Activated CD8-positive, alpha-beta T cell treated with anti-CD3 and anti-CD28 coated beads for 36 hours (primary cell): Measurements from ENCODE around the gene TM4SF20. TPM values are rescaled to one million over a fixed set of nuclear protein-coding genes. Genes with fewer than 3 reads are reported as not detected.
"Not testable (repeated sequence)": the region's sequence is repeated elsewhere in the genome, so short reads cannot be mapped to it uniquely, and the experiment has no call there.

ENCODE experiments used
- ATAC-seq: fragments of 200-7000 bp; cut with Tn5 transposase; one replicate; pipeline ENCODE4 v1.10.0; 2021; ENCODE audit warnings: mild to moderate bottlenecking, moderate library complexity
- CTCF ChIA-PET: fragments of 350-600 bp; sonication (Branson Sonifier 250); formaldehyde crosslinking; loops from one replicate; lab custom pipeline; 2021; ENCODE audit warnings: antibody characterized with exemption; lab: Charles Lee
- POLR2A ChIA-PET: fragments of 350-600 bp; sonication (Branson Sonifier 250); formaldehyde crosslinking; loops from one replicate; lab custom pipeline; 2021; ENCODE audit warnings: antibody characterized with exemption; lab: Charles Lee
- DNase-seq: peaks from one replicate; pipeline ENCODE4 v3.0.0-alpha.2; 2020
- H3K27ac Mint-ChIP-seq: one replicate; pipeline ENCODE4 v1.8.0; 2021; ENCODE audit warnings: mild to moderate bottlenecking, mixed read lengths
- H3K27me3 Mint-ChIP-seq: one replicate; pipeline ENCODE4 v1.8.0; 2021; ENCODE audit warnings: mixed read lengths
- H3K36me3 Mint-ChIP-seq: one replicate; pipeline ENCODE4 v1.8.0; 2021; ENCODE audit warnings: low read depth, mixed read lengths
- H3K4me1 Mint-ChIP-seq: one replicate; pipeline ENCODE4 v1.8.0; 2021; ENCODE audit warnings: low read depth, mixed read lengths
- H3K4me3 Mint-ChIP-seq: one replicate; pipeline ENCODE4 v1.8.0; 2021; ENCODE audit warnings: mild to moderate bottlenecking, moderate library complexity, mixed read lengths
- H3K9me3 Mint-ChIP-seq: one replicate; pipeline ENCODE4 v1.8.0; 2021; ENCODE audit warnings: mixed read lengths
- CTCF ChIP-seq: fragments of 200-600 bp; IDR thresholded peaks from one replicate; pipeline ENCODE4 v1.8.0; 2022; ENCODE audit warnings: antibody characterized with exemption, mild to moderate bottlenecking
- intact Hi-C: fragments of 100-400 bp; cut with micrococcal nuclease; formaldehyde crosslinking; loops from one replicate; pipeline ENCODE4 v1.10.0; 2022
- total RNA-seq, 2 experiments: library from RNA; stranded (reverse); gene quantifications; one replicate each; pipeline ENCODE4 v1.2.3, GENCODE V29; 2021

TM4SF20 gene
- total RNA-seq, 2 experiments from 2014 or later, result not detected

GRCh38 chr2:227365833-227366232 lies 13.3 kb downstream of the TM4SF20 start:
- Mint-ChIP-seq H3K27ac (no peak overlapping the region), H3K36me3 (no peaks in the 10 kb centered on the region), H3K9me3 (no peaks in the 10 kb centered on the region), H3K4me1 (peaks cover 6% of the 10 kb centered on the region), H3K4me3 (no peak overlapping the region), H3K27me3 (no peaks in the 10 kb centered on the region)
- no peak for TF ChIP-seq CTCF
- intact Hi-C loops, result no loop called here
- ATAC-seq, result no peak
- POLR2A ChIA-PET, result no interaction called here
- no peak for DNase-seq
- CTCF ChIA-PET, result no interaction called here

GRCh38 chr2:227364585-227365263 lies 14.4 kb downstream of the TM4SF20 start:
- intact Hi-C loops, POLR2A ChIA-PET, H3K4me3 Mint-ChIP-seq, H3K27me3 Mint-ChIP-seq, H3K9me3 Mint-ChIP-seq, CTCF ChIA-PET, H3K4me1 Mint-ChIP-seq, DNase-seq, H3K27ac Mint-ChIP-seq, H3K36me3 Mint-ChIP-seq, ATAC-seq: not testable (repeated sequence)

- no peak for DNase-seq
- Mint-ChIP-seq H3K36me3 (peaks cover 5% of the 10 kb centered on the region), H3K27me3 (no peaks in the 10 kb centered on the region), H3K27ac (no peak overlapping the region), H3K9me3 (no peaks in the 10 kb centered on the region), H3K4me1 (peaks cover 4% of the 10 kb centered on the region), H3K4me3 (no peak overlapping the region)
- intact Hi-C loops, result no loop called here
- ChIA-PET CTCF (no interaction called here), POLR2A (no interaction called here)
- no peak for ATAC-seq
- TF ChIP-seq CTCF, result peak; percentile 30
Observed at GRCh38 chr2:227363756-227364155, 15.3 kb downstream of the TM4SF20 start.

- Mint-ChIP-seq H3K4me3 (no peak overlapping the region), H3K36me3 (peaks cover 7% of the 10 kb centered on the region), H3K27me3 (no peaks in the 10 kb centered on the region)
Observed at GRCh38 chr2:227360351-227360750, 18.8 kb downstream of the TM4SF20 start.

GRCh38 chr2:227351639-227352038 lies 27.5 kb downstream of the TM4SF20 start:
- Mint-ChIP-seq H3K27ac (peak overlapping the region; percentile 74), H3K27me3 (no peaks in the 10 kb centered on the region), H3K36me3 (peaks cover 11% of the 10 kb centered on the region), H3K4me3 (no peak overlapping the region), H3K4me1 (peaks cover 16% of the 10 kb centered on the region), H3K9me3 (no peaks in the 10 kb centered on the region)
- no peak for DNase-seq
- TF ChIP-seq CTCF, result no peak
- ATAC-seq, result no peak
- intact Hi-C loops, result no loop called here
- CTCF ChIA-PET, result interaction anchor here (0.7 to 1.4 kb wide), 4 partner anchors 10 to 194 kb away, joined by 3 to 4 read pairs (median 3); no protein-coding TSS in a partner anchor
- POLR2A ChIA-PET, result interaction anchor here (1.0 kb wide), 1 partner anchor 9 kb away, joined by 3 read pairs; no protein-coding TSS in a partner anchor

More at GRCh38 chr2:227360351-227360750, 18.8 kb downstream of the TM4SF20 start:
- DNase-seq (no peak), ATAC-seq (no peak)
- no peak overlapping the region for H3K27ac Mint-ChIP-seq
- ChIA-PET POLR2A (no interaction called here), CTCF (no interaction called here)
- no peaks in the 10 kb centered on the region for H3K4me1 Mint-ChIP-seq
- no peaks in the 10 kb centered on the region for H3K9me3 Mint-ChIP-seq
- intact Hi-C loops, result no loop called here
- no peak for TF ChIP-seq CTCF
